NOMO-1 treated with dmso at 0.1 percent for 144 hours (cell line): ENCODE results near the gene SHQ1.

Experiments
- DNase-seq: peaks from one replicate; lab custom pipeline; 2025; ENCODE audit not compliant: unreplicated experiment; lab: John Stamatoyannopoulos, UW

Gene SHQ1

DNA sequence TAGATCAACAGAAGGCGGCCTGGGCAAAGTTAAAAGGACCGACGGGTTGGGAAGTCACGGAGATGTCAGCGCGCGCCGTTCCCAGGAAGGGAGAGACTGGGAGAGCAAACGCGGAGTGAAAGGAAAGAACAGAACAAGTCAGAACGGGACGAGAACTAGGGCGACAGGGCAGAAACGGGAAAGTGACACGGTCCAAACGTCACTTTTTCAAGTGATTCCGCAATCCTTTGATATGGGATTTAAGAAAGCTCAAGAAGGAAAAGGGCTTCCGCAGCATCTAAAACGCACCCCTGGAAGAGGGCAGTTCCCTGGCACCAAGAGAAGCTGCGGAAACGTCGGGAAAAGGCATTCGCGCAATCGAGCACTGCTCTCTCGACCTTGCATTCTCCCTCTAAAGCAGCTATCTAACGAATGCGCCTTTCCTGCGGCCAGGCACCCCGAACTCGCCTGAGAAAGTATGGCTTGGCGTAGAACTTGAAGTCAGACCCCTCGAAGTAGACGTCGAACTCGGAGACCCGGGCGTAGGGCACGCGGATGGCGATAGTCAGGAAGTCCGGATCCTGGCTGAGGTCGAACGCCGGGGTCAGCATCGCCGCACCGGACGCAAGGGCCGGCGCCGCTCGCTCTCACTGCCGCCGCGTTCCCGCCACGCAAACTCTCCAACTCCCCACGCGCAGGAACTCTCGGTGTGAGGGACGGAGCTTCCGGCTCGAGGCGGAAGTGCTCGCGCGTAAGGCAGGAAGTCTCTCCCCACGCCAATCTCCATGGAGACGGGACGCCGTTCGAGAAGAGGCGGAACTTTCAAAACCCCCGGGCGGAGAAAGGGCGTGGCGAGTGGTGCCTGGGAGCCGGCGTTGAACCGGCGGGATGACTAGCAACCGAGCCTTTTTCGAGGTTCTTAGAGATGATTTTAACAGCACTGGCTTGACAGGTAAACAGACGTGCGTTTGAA lies at the start of gene SHQ1:
SHQ1 (minus strand) TSS at position 695 of the 952 bp plus-strand sequence; CDS start at position 590, 105 bp downstream.
- DNase-seq: peak; percentile 92

DNA sequence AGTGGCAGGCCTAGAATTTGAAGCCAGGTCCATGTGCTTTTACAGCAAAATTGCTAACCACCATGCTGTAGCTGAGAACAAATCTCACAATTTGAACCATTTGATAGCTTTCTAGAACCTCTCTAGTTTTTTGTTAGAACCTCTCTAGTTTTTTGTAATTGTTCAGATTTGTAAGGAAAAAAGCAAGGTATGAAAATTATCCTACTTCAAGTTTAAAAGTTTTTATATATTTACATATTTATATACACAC lies 49.4 kb upstream of the SHQ1 start:
- no peak for DNase-seq

DNA sequence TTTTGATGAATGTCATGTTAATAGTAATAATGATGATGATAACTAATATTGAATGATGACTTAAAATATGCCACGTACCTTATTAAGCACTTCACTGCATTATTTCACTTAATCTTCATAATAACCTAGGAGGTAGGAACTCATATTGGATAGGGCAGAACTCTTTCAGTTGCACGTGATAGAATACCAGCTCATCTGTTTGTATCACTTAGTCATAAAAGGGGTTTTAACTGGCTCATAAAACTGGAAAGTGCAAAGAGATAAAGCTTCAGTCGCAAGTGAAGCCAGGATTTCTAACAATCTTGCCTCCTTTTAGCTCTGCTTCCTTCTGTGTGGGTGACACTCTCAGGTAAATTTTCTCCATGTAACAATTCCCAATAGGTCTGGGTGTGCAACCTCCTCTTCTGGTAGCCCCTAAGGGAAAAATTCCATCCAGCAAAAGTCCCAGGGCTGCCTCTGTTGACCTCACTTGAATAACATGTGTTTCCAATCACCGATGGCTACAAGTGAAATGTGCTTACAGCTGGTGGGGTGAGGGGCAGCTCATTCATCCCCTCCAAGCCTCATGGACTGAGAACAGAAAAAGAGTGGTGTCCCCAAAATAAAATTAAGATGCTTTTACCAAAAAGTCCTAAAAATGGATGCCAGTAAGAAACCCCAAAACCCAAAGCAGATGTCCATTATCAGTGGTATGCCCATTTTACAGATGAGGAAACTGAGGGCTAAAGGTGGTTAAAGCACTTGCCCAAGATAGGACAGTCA lies 48.9 kb upstream of the SHQ1 start:
- no peak for DNase-seq

DNA sequence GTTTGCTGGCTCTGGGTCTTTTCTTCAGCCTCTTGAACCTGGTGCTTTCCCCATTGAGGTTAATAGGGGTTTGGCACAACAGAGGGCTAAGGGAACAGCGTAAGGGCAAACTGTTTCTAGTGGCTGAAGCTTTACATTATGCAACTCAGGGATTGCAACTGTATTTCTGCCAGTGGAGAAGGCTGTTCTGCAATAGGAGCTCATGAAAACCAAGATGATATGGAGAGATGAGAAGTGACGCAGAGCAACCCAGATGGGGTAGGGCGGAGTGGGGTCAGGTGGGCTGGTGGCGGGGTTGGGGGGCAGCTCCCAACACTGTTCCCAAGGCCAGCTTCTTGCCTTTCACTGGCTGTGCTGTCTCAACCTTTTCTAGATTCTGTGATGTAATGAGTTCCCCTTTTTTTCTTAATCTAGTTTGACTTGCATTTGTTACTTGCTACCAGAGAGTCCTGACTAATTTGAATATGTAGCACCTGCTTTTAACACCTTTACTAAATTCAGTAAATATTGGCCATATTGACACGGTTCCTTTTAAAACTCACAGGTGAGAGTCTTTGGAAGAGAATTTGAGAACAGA lies 46.8 kb upstream of the SHQ1 start:
- peak; percentile 54 for DNase-seq

DNA sequence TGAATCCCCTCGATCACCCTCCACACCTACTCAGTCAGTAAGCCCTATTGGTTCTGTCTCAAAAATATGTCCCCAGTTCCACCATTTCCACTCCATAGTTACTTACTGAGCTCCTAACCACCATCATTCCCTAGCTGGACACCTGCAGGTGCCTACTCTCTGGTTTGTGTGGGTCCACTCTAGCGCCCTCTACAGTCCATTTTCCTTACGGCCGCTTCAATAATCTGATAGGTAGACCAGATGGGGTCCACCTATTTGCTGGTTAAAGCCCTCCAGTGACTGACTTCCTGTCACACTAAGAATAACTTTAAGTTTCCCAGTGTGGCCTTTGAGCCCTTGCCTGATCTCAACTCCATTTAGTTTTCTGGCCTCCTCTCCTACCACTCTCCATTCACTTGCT lies 44.6 kb upstream of the SHQ1 start:
- no peak for DNase-seq

DNA sequence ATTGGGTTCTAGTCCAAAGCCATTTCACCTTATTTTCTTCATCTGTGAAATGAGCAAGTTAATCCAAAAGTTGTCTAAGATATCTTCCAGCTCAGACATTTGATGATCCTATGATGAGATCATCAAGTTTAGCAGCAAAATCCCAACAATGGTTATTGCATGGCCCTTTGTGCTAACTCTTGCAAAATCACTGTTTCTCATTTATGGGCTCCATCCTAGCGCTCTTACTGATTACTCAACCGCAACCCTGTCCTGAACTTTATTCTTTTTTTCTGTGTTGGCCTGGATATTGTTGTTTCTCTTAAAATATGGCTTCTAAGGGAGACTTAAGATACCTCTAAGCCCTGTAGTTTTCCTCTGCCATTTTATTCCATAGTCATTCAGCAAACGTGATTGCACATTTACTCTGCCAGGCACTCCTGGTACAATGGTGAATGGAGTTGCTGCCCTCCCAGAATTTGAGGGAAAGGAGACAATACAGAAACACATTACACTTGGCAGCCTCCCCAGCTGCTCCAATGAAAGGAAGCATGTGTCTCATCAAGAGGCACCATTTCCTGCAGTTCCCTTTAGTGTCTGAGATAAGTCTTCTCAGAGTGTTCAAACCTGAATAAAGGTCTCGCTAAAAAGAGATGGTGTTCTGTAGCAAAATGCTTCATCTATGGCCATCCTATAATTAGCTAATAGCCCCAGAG lies 44.0 kb upstream of the SHQ1 start:
- DNase-seq: no peak

DNA sequence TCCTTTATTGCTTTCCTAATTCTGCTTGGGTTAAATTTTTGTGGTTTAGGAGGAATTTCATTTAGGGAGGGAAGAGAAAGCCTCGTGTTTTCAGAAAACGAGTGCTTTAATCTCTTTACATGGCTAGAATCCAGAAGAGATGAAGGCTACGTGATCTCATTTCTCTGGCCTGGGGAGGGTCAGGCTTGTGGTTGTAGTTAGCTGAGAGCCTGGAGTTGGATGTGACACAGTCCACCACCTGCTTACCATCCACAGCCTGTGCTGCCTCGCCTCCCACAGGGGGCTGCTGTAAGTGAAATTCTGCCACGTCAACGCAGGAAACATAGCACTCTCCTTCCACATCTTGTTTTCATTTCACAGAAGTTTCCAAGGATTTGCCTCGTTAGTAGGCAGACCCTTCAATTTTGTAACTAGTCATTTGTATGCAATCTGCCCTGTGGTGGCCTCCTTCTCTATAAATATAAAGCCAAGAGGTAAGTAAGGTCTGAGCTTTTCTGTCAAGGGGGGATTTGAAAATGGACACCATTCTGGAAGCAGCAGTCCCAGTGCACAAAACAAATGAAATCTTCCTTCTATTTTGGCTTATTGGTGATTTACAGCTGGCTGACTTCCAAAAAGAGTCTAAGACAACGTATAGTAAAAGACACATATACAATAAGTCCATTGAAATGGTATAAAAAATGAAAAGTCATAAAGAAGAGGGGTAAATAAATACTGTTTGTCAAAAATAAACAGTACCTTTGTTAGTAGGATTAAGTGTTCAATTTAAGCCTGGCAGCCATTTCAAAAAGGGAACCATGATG lies 43.0 kb upstream of the SHQ1 start:
- no peak for DNase-seq

DNA sequence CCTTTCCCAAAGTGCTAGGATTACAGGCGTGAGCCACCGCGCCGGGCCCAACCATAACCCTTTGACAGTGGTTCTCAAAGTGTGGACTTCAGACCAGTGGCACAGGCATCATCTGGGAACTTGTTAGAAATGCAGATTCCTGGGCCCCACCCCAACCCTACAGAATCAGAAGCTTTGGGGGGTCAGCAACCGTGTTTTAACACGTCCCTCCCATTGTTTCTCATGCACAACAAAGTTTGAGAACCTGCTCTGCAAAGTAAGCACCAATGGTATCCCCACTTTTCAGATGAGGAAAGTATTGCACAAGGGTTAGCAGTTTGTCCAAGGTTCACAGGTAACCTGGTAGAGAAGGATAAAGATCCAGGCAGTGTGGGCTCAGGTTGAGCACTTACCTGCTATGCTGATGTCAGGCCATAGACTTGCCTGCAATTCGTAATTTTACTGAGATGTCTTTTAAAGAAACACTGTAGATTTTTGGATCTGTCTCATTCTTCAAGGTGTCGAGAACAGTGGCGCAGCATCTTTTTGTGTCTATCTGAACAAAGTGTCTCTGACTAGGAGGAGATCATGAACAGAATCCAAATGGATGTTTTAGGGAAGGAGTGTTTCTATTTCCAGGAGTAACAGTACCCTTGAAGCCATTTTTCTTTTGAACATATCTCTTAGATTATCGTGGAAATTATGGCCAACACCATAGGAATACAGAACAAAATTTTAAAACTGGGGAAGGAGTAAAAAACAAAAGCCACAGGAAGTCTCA lies 42.1 kb upstream of the SHQ1 start:
- no peak for DNase-seq

DNA sequence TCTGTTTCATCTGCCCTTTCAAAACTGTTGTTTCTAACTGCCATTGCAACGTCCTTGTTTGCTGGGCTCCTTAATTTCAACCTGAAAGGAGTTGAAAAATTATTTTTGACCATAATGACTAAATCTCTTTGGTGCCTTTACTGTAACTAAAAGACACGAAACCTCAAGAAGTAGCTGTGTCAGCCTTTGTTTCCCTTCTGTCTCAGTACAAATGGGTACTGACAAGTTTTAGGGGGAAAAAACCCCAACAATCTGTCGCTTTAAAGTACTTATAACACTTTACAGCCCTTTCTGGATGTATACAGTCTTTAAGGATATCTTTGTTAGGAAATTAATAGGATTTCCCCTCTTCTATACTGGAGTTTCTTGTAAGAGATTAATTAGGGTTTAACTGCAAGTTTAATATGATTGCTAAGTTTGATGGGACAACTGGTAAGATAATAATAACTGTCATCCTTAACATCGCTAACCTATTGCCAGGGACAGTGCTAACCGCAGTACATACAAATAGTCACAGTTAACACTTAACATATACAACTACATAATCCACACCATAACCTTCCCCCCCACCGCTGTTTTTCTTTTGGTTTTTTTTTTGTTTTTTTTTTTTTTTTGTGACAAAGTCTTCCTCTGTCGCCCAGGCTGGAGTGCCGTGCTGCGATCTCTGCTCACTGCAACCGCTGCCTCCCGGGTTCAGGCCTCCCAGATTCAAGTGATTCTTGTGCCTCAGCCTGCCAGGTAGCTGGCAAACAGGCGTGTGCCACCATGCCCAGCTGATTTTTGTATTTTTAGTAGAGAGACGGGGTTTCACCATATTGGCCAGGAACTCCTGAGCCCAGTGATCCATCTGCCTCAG lies 41.3 kb upstream of the SHQ1 start:
- DNase-seq: no peak

DNA sequence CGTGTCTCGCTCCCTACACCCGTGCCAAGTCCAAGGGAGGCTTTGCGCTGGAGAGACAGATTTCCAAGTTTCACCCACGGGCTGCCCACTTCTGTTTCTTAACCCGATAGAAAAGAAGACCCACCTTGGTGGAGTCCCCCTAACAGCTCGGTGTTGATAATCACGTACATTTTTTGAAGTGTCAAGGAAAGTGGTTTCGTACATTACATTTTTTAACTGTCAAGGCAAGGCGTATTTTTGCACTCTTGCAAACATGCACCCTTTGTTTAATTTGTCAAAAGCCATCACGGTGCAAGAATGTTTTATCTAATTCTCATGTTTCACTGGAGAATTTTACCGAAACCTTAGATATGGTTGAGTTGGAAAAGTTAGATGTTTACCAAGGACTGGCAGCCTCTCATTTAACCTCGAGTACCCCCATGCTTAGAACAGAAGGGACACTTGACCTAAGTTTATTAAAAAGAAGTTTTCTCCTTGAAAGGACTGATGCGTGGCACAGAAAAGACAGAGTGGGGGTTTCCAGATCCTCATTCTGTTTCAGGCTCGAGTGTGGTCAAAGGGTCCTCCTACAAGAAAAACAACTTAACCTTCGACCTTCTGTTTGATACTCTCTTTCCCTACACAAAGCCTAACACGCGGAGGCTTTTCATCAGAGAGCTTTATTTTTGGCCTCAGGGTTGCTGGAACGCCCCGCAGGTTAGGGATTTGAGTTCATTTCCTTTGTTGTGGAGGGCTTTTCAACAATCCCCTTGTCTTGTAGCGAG lies 40.5 kb upstream of the SHQ1 start:
- no peak for DNase-seq

DNA sequence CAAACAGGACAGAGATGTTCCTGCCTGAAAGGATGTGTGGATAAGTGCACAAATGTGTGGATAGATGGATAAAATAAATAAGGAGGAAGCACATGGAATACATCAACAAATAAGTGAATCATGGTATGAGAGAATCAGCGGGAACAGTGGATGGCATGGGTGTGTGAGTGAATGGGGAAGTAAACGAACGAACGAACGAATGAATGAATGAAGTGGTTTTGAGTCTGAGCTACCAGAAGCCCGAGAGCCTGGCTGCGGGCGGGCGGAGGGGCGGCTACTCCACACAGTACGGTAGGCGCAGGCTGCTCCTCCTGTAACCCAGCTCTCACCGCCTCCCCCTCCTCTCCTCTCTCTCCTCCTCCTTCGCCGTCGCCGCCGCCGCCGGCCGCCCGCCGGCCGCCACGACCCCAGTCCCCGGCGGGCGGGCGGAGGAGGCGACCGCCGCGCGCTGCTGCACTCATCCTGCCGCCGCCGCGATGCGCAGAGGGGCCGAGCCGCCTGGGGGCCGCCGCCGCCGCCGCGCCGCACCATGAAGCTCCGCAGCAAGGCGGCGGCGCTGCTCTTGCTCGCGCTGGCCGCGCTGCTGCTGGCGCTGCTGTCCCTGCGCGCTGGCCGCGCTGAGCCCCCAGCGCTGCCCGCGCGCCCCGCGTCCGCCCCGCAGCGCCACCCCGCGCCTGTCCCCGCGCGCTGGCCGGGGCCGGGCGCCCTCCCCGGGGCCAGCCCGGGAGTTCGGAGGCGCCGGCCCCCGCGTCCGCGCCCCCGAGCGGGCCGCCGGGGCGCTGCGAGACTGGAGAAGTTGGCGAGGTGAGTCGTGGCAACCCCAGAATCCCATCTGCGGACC lies 39.7 kb upstream of the SHQ1 start, which contains the start of gene GXYLT2:
GXYLT2 (plus strand) TSS at position 342 of the 841 bp plus-strand sequence; CDS start at position 530, 188 bp downstream.
- DNase-seq: peak; percentile 21

DNA sequence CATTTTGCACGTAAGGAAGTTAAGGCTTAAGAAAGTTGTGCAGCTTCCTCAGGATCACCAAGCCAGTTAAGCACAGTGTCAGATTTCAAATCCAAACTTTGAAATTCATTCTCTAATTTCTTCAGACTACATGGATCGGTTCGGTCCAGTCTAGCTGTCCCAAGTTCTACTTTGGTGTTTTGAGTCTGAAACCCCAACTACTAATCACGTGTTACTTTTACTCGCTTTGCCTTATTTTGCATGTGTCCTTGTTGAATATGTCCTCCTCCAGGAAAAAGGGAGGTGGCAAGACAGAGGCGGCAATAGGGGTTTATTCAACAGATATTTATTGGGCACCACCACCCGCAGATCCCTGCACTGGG lies 39.1 kb upstream of the SHQ1 start:
- no peak for DNase-seq

DNA sequence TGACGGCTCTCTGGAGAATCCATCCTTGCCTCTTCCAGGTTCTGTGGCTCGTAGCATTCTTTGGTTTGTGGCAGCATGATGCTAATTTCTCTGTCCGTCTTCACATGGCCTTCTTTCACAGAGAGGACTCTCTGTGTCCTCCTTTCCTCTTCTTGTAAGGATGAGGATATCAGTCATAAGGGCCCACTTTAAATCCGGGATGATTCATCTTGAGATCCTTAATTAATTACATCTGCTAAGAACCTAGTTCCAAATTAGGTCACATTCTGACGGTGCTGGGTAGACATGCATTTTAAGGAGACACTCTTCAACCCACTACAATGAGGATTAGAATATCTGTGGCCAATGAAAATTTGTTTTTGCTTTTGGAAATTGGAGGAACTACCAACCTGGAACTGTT lies 23.9 kb upstream of the SHQ1 start:
- DNase-seq: no peak

DNA sequence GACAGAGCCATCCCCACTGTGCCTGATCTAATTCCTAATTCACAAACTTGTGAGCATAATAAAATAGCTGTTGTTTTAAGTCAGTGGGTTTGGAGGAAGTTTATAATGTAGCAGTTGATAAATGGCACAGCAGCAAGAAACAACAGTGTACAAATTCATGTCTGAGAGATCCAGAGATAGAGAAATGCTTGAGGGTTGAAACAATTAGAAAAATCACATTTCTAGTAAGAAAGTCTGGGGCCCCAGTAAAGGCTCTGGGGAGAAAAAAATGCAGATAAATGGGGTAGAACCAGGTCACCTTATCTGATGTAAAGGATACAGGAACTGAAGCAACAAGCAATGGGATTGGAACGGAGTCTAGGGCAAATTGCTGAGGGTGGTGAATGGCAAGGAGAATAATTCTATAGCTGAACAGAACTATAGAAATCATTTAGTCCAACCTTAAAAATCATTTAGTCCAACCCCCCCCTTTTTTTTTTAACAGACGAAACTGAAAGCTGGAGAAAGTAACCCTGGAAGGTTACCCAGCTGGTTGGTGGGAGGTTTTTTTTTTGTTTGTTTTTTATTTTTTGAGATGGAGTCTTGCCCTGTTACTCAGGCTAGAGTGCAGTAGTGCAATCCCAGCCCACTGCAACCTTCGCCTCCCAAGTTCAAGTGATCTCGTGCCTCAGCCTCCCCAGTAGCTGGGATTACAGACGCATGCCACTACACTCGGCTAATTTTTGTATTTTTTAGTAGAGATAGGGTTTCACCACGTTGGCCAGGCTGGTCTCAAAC lies 14.3 kb upstream of the SHQ1 start:
- no peak for DNase-seq

DNA sequence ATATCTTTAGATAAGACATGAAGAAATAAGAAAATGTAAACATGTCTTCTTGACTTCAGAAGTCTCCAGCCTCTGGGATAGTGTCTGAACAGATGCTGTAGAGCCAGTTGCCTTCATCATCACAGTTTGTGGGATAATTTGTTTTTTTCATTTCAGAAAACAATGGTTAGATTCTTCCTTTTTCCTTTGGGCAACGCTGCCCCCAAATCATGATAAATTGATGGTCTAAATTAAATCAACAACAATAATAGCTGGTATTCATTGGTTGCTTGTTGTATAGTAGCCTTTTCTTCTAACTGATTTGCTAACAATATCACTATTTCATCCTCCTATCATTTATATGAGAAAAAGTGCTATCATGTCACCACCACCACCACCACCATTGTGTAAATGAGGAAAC lies 12.6 kb upstream of the SHQ1 start:
- DNase-seq: no peak

DNA sequence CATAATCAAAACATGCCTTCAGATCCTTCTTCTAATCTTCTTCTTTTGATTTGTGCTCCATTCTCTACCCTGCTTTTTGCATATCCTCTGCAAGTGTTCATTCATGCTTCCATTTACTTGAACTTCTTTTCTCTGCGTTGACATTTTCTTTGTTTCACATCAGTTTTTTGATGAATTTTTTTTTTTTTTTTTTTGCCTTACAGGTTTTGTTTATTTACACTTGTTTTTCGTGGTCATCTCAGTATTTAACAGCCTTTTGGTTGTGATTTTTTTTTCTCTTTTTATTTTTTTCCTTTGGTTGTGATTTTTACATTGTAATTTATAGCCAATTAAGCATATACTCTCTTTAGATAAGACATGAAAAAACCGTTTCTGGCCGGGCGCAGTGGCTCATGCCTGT lies 11.8 kb upstream of the SHQ1 start:
- DNase-seq: no peak

DNA sequence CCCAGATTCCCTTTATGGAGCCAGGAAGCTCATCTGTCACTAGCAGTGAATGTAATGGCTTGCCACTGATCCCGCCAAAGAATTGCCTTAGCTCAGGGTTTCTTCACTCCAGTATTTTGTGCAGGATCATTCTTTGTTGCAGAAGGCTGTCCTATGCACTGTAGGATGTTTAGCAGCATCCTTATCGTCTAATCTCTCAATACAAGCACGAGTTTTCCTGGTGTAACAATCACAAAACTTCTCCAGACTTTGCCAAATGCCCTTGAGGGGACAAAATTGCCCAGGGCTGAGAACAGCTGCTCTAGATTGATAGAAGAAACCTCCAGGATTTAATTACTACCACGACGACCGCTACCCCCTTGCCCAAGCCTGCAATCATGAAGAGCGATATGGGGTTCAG lies 6.8 kb upstream of the SHQ1 start:
- DNase-seq: no peak
